Stimulated activated effector memory CD8-positive, alpha-beta T cell treated with anti-CD3 and anti-CD28 coated beads, Interleukin-12 subunit alpha, Interleukin-12 subunit beta, amount 100 ng/mL, for 72 hours (primary cell): ENCODE measurements around the gene DBH.

ENCODE experiments used
- ATAC-seq: fragments of 150-1000 bp; cut with Tn5 transposase; 2 replicates; pipeline ENCODE4 v1.10.0; 2021
- DNase-seq, 2 donors: peaks; one replicate each; pipeline ENCODE4 v3.0.0; 2021 to 2022; ENCODE audit warnings: low spot score in 2 of 2
- H3K27ac Mint-ChIP-seq: one replicate; pipeline ENCODE4 v1.8.0; 2022; ENCODE audit warnings: mild to moderate bottlenecking, mixed read lengths
- H3K36me3 Mint-ChIP-seq: one replicate; pipeline ENCODE4 v1.8.0; 2022; ENCODE audit warnings: mild to moderate bottlenecking, mixed read lengths
- H3K4me1 Mint-ChIP-seq: one replicate; pipeline ENCODE4 v1.8.0; 2022; ENCODE audit warnings: mixed read lengths
- H3K4me3 Mint-ChIP-seq: one replicate; pipeline ENCODE4 v1.8.0; 2022; ENCODE audit warnings: mild to moderate bottlenecking, mixed read lengths
- H3K9me3 Mint-ChIP-seq: one replicate; pipeline ENCODE4 v1.8.0; 2022; ENCODE audit warnings: mixed read lengths

Gene DBH

DNA sequence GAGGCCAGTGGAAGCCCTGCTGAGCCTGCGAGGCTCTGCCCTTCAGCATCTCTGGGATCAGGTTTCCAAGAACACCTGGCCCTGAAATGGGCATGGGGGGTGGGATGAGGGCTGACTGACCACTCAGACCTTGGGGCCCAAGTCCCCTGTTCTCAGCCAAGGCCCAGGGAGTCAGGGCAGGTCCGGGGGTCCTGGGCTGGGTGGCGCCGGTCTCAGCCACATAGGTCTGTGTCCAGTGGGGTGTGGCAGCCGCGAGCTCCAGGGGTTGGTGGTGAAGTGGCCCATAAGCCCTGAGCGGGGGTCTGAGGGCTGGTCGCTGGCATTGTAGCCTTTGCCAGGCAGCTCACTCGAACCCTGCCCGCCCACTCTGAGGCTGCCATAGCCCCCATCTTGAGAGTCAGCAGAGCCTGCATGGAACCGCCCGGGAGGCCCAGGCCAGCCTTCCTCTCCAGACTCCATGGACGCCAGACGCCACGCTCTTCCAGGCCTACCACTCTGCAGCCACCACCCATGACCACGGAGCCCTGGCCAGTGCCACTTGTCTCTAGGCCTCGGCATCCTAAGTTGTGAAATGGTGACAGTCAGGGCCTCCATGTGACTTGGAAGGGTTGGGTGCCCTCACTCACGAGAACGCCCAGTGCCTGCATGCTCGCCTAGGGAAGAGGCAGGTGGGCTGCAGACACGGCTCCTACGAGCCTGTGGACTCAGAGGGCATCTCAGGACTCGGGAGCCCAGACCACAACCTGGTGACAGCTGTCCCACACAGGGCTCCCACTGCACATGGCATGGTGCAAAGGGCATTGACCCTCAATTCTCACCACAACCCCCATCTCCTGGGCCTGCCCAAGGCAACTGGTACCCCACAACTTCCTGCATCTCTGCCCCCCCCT lies 6.7 kb upstream of the DBH start:
- H3K27ac Mint-ChIP-seq: no peak overlapping the region
- no peaks in the 10 kb centered on the region for H3K4me1 Mint-ChIP-seq
- no peak overlapping the region for H3K4me3 Mint-ChIP-seq
- no peak for DNase-seq
- ATAC-seq: no peak
- no peaks in the 10 kb centered on the region for H3K36me3 Mint-ChIP-seq
- H3K9me3 Mint-ChIP-seq: peaks cover 10% of the 10 kb centered on the region

DNA sequence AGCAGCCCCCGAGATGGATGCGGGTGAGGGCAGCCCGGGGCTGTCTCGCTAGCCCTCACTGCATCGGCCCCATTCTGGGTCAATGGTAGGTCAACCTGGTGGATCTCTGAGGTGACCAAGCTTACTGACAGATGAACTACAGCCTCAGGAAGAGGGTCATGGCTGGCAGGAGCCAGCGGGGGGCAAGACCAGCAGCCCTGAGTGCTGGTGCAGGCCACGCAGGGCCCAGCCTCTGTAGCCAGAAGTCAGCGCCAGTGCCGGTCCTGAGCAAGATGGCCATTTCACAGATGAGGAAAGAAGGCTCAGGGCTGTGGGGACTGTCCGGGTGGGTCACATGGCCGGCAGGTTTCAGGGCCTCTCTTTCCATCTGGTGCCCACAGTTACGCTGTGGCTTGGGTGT lies 5.1 kb upstream of the DBH start:
- H3K4me3 Mint-ChIP-seq: no peak overlapping the region
- no peaks in the 10 kb centered on the region for H3K36me3 Mint-ChIP-seq
- peaks cover 7% of the 10 kb centered on the region for H3K9me3 Mint-ChIP-seq
- no peak overlapping the region for H3K27ac Mint-ChIP-seq
- H3K4me1 Mint-ChIP-seq: no peaks in the 10 kb centered on the region
- DNase-seq (no peak), ATAC-seq (no peak)

DNA sequence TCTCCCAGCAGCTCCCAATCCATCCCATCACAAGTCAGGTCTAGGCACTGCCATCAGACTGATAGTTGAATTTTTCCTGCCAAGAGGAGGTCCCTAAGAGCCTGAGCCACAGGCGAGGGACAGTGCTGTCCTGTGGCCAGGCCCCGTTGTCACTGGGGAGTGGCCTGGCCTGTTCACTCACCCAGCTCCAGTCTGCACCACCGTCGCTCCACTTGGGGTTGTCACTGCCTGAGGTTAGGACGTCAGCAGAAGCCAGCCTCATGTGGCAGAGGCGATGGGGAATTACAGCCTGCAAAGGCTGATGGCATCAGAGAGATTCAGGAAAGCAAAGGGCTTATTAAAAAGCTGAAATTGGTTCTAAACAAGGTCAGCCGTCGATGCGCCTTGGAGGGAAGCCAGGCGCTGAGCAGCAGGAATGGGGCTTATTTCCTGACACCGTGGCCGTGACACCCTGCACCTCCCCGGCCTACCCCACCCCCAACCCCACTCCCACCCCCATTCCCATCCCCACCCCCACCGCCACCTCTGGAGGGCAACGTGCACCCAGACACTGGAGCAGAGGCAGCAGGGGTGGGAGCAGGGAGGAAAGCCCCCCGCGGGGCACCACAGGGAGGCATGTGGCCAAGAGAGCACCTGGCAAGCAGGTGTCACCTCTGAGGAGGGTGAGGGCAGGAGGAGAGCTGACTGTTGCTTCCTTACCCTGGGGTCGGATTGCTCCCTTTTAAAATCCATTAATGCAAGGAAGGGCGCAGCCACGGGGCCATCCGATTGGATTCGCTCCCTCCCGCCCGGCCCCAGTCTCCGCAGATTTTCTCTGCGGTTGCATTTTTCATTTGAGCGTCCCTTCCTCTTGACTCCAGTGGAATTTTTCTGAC lies 3.1 kb upstream of the DBH start:
- no peaks in the 10 kb centered on the region for H3K4me1 Mint-ChIP-seq
- DNase-seq (no peak), ATAC-seq (no peak)
- no peaks in the 10 kb centered on the region for H3K36me3 Mint-ChIP-seq
- H3K27ac Mint-ChIP-seq: no peak overlapping the region
- H3K9me3 Mint-ChIP-seq: no peaks in the 10 kb centered on the region
- H3K4me3 Mint-ChIP-seq: no peak overlapping the region

DNA sequence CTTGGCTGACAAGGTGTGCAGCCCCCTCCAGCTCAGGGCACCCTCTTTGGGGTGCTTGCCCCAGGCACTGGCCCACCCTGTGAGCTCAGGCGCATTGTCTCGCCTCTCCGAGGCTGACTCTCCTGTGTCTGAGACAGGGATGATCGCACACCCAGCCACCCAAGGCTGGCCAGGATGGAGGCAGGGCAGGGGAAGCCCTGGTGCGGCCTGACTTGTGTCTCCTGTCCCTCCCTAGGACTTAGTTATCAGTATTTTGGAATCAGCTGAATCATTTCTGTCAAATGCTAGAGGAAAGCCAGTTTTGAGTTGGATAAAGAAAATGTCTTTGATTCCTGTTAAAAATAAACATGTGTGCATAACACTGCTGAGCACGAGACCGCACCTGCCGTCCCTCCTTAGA lies 2.5 kb upstream of the DBH start:
- Mint-ChIP-seq H3K4me3 (no peak overlapping the region), H3K9me3 (no peaks in the 10 kb centered on the region), H3K4me1 (no peaks in the 10 kb centered on the region), H3K27ac (no peak overlapping the region), H3K36me3 (no peaks in the 10 kb centered on the region)
- ATAC-seq: no peak
- DNase-seq: no peak

DNA sequence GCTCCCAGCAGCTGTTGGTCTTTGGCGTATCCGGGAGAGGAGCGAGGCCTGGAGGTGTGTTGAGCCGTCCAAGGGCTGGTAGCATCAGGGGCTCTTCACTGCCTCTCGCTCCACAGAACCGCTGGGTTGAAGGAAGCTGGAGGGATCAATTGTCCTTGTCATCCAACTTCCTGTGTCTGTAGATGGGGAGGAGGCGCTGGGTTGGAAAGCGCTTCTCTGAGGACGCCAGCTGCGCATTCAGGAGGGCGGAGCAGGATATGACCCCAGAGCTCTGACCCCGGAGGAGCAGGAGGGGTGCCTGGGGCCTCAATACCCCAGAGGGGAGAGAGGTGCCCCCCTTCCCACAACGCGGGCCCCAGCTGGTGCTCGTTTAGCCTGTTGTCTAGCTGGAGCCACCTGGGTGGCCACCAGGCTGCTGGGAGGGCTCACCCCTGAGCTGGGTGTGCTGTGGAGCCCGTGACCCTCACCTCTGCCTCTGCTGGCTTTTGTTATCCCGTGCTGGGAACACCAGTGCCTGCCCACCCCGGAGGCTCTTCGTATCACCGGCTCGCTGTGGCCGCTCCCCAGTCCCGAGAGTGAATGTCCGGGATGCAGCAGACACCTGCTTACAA lies 2.0 kb upstream of the DBH start:
- ATAC-seq: no peak
- no peaks in the 10 kb centered on the region for H3K9me3 Mint-ChIP-seq
- H3K27ac Mint-ChIP-seq: no peak overlapping the region

DNA sequence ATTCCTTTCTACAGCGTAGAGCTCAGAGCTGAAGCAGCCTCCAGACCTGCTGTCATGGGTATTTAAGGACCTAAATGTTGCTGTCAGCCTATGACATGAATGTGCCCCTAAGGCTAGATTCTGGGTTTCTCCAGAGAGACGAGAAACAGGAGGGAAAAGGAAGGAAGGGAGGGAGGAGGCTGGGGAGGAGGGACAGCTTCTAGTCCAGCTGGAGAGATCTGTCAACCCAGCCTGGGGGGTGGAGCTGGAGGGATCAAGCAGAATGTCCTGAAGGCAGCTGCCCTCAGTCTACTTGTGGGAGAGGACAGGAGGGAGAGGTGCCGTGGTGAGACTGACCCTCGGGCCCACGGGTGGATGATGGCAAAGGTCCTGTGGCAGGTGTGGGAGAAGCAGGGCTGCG lies 1.1 kb upstream of the DBH start:
- Mint-ChIP-seq H3K4me3 (no peak overlapping the region), H3K9me3 (no peaks in the 10 kb centered on the region), H3K36me3 (no peaks in the 10 kb centered on the region), H3K27ac (no peak overlapping the region), H3K4me1 (no peaks in the 10 kb centered on the region)
- no peak for DNase-seq
- no peak for ATAC-seq

More for the DNA sequence above, 2.0 kb upstream of the DBH start:
- no peak overlapping the region for H3K4me3 Mint-ChIP-seq
- no peak for DNase-seq
- H3K36me3 Mint-ChIP-seq: no peaks in the 10 kb centered on the region
- H3K4me1 Mint-ChIP-seq: no peaks in the 10 kb centered on the region

DNA sequence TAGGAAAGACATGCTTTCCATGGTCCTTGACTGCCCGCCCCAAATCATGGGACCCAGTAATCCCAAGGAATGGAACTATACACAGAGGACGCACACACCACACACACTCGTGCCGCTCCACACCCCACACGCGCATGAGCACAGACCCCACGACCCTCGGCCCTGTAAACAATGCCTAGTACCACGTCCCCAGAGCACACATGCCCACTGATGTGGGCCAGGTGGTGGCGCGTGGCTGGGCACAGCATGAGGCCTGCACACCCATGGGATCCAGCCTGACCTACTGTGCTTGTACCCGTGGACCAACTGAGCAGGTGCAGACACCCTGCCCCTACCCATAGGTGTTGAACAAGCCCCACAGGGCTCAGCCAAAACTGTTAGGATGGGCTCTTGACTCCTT lies 739 bp downstream of the DBH start:
- Mint-ChIP-seq H3K36me3 (no peaks in the 10 kb centered on the region), H3K4me1 (no peaks in the 10 kb centered on the region), H3K9me3 (no peaks in the 10 kb centered on the region), H3K4me3 (no peak overlapping the region), H3K27ac (no peak overlapping the region)
- no peak for DNase-seq
- no peak for ATAC-seq

DNA sequence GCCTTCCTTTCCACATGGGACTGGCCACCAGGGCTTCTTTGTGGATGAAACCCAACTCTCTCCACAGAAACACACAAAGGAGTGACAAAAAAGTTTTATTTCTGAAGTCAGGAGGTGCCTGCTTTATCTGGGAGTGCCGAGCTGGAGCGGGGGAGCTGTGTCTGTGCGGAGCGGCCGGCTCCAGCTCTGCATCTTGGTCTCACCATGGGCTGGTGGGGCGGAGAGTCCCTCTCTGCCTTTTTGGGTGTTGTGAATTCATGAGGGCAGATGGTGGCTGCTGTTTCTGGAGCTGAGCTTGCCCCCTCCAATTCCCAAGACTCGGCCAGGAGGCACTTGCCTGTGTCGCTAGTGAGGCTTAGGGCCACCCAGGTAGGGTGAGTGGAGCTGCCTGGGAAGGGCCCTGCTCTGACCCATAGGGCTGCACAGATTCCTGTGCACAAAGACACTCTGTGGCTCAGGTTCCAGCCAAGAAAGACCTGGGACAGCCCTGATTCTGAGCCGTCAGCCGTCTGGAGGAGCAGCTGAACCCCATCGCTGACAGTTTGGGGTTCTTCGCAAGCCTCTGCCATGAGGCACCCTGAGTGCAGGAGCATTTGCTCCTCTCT lies 1.4 kb downstream of the DBH start:
- no peaks in the 10 kb centered on the region for H3K36me3 Mint-ChIP-seq
- DNase-seq (no peak), ATAC-seq (no peak)
- no peaks in the 10 kb centered on the region for H3K9me3 Mint-ChIP-seq
- H3K27ac Mint-ChIP-seq: no peak overlapping the region
- H3K4me3 Mint-ChIP-seq: no peak overlapping the region
- no peaks in the 10 kb centered on the region for H3K4me1 Mint-ChIP-seq

DNA sequence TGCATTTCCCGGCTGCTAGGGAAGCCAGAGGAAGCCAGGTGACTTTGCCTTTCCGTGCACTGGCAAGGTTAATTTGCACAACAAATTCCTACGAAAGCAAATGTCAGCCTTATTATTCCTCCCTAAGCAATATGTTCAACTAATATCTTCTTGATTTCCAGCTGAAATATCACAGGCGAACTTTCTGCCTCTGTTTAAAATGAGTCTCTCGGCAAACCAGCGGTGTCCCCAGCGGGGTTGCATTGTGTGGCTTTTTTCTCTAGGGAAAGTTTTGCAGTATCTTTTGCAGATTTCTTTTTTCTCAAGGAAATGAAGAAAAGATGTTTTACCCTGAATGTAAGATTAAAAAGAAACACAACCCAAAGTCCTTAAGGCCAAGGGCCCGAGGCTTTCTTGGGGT lies 1.9 kb downstream of the DBH start:
- Mint-ChIP-seq H3K4me3 (no peak overlapping the region), H3K27ac (no peak overlapping the region), H3K9me3 (no peaks in the 10 kb centered on the region), H3K36me3 (no peaks in the 10 kb centered on the region), H3K4me1 (no peaks in the 10 kb centered on the region)
- DNase-seq: no peak
- ATAC-seq: no peak

DNA sequence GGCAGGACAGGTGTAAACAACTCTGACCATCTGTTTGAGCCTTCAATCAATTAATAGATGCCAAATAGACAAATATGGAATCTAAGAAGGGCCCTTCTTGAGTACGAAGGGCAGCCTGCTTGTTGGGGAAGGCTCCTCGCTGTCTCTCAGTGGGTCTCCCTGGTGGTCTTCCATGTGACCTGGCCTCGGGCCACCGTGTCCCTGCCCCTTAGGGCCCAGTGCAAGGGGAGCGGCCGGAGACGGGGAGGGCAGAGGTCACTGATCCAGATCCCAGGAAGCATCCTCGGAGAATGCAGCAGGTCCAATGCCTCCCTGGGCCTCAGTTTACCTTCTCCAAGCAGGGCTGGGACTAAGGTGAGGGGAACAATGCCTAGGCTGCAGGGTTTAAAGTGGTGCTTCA lies 2.5 kb downstream of the DBH start:
- H3K4me3 Mint-ChIP-seq: no peak overlapping the region
- no peaks in the 10 kb centered on the region for H3K4me1 Mint-ChIP-seq
- H3K36me3 Mint-ChIP-seq: no peaks in the 10 kb centered on the region
- ATAC-seq (no peak), DNase-seq (no peak)
- no peaks in the 10 kb centered on the region for H3K9me3 Mint-ChIP-seq
- no peak overlapping the region for H3K27ac Mint-ChIP-seq

DNA sequence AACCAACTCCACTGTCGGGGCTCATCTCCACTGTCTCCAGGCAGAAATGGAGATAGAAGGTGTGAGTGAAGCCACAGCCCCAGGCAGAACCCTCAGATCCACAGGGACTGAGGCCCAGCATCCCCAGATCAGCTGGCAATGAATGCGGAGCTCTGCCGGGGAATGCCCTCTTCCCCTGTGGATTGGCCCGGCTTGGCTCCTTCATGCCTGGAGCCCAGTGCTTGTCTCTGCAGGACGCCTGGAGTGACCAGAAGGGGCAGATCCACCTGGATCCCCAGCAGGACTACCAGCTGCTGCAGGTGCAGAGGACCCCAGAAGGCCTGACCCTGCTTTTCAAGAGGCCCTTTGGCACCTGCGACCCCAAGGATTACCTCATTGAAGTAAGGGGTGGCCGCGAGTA lies 3.5 kb downstream of the DBH start:
- Mint-ChIP-seq H3K9me3 (no peaks in the 10 kb centered on the region), H3K27ac (no peak overlapping the region), H3K4me3 (no peak overlapping the region), H3K4me1 (no peaks in the 10 kb centered on the region), H3K36me3 (no peaks in the 10 kb centered on the region)
- DNase-seq (no peak), ATAC-seq (no peak)

DNA sequence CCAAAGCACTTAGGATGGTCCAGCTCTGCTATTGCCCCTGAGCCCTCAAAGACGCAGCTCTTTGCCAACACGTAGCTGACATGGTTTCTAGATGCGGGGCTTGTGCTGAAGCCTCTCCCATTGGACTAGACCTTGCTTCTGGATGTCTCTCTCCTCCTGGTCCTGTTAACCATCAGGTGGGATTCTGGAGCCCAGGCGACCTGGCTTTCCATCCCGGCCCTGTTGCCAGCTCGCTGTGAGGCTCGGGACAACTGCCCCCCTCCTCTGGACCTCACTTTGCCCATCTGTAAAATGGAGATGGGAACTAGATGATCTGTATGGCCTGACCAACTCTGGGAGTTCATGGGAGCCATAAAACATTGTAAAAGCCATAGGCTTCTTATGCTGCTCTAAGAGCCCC lies 4.0 kb downstream of the DBH start:
- Mint-ChIP-seq H3K4me3 (no peak overlapping the region), H3K27ac (no peak overlapping the region), H3K4me1 (no peaks in the 10 kb centered on the region), H3K9me3 (no peaks in the 10 kb centered on the region), H3K36me3 (no peaks in the 10 kb centered on the region)
- ATAC-seq: no peak
- DNase-seq: no peak

DNA sequence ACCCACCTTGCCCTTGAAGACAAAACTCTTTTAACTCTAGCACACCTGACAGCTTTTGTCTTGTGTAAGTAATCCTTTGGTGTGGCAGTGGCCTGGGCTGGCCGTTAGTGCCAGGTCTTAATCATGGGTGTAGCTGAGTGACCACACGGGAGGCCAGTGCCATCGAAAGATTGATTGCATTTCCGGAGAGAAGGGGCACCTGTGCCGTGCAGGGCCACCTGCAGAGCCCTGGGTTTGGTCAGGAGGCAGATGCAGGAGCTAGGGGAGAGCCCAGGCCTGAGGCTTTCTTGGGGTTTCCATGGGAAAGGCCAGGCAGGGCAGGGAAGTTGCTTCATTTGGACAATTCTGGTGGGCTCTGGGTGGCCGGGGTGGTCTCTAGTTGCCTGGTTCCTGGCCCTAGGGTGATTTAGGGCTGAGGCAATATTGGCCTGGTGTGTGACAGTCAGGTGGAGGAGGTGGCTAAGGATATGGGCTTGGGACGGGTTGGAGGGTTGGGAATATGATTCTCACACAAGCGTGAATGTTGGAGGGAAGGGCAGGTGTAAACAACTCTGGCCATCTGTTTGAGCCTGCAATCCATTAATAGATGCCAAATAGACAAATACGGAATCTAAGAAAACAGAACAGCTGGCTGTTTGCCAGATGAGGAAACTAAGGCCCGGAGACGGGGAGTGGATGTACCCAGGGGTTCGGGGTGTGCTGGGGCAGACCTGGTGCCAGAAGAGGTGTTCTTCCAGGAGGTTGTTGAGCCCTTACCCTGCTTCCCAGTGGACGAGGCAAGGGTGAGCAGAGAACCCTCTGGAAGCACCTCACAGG lies 4.6 kb downstream of the DBH start:
- no peaks in the 10 kb centered on the region for H3K36me3 Mint-ChIP-seq
- no peaks in the 10 kb centered on the region for H3K4me1 Mint-ChIP-seq
- H3K27ac Mint-ChIP-seq: peak overlapping the region; percentile 55
- H3K4me3 Mint-ChIP-seq: no peak overlapping the region
- no peaks in the 10 kb centered on the region for H3K9me3 Mint-ChIP-seq
- ATAC-seq: no peak
- no peak for DNase-seq

DNA sequence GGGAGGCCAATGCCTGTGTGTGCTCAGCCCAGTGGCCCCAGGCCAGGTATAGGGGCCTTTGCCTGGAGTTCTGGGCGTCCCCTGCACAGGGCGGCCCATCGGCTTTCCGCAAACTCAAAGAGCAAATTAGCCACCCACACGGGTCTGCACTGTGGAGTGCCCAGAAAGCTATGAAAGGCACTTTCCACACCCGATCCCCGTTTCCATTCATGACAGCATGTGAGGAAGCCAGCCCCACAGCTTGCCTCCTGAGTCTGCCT lies 5.2 kb downstream of the DBH start:
- Mint-ChIP-seq H3K4me3 (no peak overlapping the region), H3K4me1 (no peaks in the 10 kb centered on the region), H3K27ac (no peak overlapping the region), H3K9me3 (no peaks in the 10 kb centered on the region), H3K36me3 (no peaks in the 10 kb centered on the region)
- DNase-seq (no peak), ATAC-seq (no peak)
